SK-N-SH treated with all-trans-retinoic acid at 6 μM for 48 hours (cell line): Measurements from ENCODE around the gene FAM180A.

Experiments
- ATAC-seq: fragments of 200-7000 bp; cut with Tn5 transposase; 3 replicates; pipeline ENCODE4 v1.9.1; 2020; ENCODE audit warnings: mild to moderate bottlenecking, moderate library complexity
- BACH2 ChIP-seq: fragments of 250-450 bp; sonication (Bioruptor Pico); IDR thresholded peaks from 2 replicates; pipeline ENCODE4 v1.9.0; 2021; ENCODE audit warnings: mild to moderate bottlenecking, borderline replicate concordance
- CSDC2 ChIP-seq: fragments of 250-450 bp; sonication (Bioruptor Pico); IDR thresholded peaks from 2 replicates; pipeline ENCODE4 v1.5.0; 2020; ENCODE audit warnings: mild to moderate bottlenecking, moderate library complexity
- ESRRG ChIP-seq: fragments of 250-450 bp; sonication (Bioruptor Pico); IDR thresholded peaks from 2 replicates; pipeline ENCODE4 v1.6.1; 2021; ENCODE audit warnings: mild to moderate bottlenecking
- GLIS3 ChIP-seq: fragments of 250-450 bp; sonication (Bioruptor Pico); IDR thresholded peaks from 2 replicates; pipeline ENCODE4 v1.5.0; 2020; ENCODE audit warnings: mild to moderate bottlenecking, moderate library complexity
- OSR1 ChIP-seq: fragments of 250-450 bp; sonication (Bioruptor Pico); IDR thresholded peaks from 2 replicates; pipeline ENCODE4 v1.8.0; 2022; ENCODE audit warnings: moderate library complexity, mild to moderate bottlenecking, inconsistent platforms
- PPARA ChIP-seq: fragments of 250-450 bp; sonication (Bioruptor Pico); IDR thresholded peaks from 2 replicates; pipeline ENCODE4 v1.5.0; 2020; ENCODE audit warnings: mild to moderate bottlenecking, borderline replicate concordance
- RARB ChIP-seq: fragments of 250-450 bp; sonication (Bioruptor Pico); IDR thresholded peaks from 2 replicates; pipeline ENCODE4 v1.8.0; 2021; ENCODE audit warnings: mild to moderate bottlenecking, moderate library complexity
- SNAI2 ChIP-seq: fragments of 250-450 bp; sonication (Bioruptor Pico); IDR thresholded peaks from 2 replicates; pipeline ENCODE4 v1.5.0; 2020; ENCODE audit warnings: mild to moderate bottlenecking, moderate library complexity
- TCF4 ChIP-seq: fragments of 250-450 bp; sonication (Bioruptor Pico); IDR thresholded peaks from 2 replicates; pipeline ENCODE4 v1.8.0; 2021; ENCODE audit warnings: mild to moderate bottlenecking, moderate library complexity, borderline replicate concordance
- TOX ChIP-seq: fragments of 250-450 bp; sonication (Bioruptor Pico); IDR thresholded peaks from 2 replicates; pipeline ENCODE4 v1.8.0; 2021; ENCODE audit warnings: mild to moderate bottlenecking, moderate library complexity, borderline replicate concordance
- ZC3H10 ChIP-seq: fragments of 250-450 bp; sonication (Bioruptor Pico); IDR thresholded peaks from 2 replicates; pipeline ENCODE4 v1.5.1; 2021; ENCODE audit warnings: mild to moderate bottlenecking, moderate library complexity
- ZFP3 ChIP-seq: fragments of 250-450 bp; sonication (Bioruptor Pico); IDR thresholded peaks from 2 replicates; pipeline ENCODE4 v1.5.0; 2020; ENCODE audit warnings: mild to moderate bottlenecking, moderate library complexity
- ZFP30 ChIP-seq: fragments of 450-650 bp; formaldehyde crosslinking; IDR thresholded peaks from 2 replicates; pipeline ENCODE4 v1.5.0; 2022; ENCODE audit warnings: mild to moderate bottlenecking, moderate library complexity
- ZNF565 ChIP-seq: fragments of 450-650 bp; formaldehyde crosslinking; conservative IDR thresholded peaks from 2 replicates; pipeline ENCODE4 v1.5.0; 2020; ENCODE audit warnings: low read depth, mild to moderate bottlenecking, moderate library complexity
- ZNF70 ChIP-seq: fragments of 450-650 bp; formaldehyde crosslinking; IDR thresholded peaks from 2 replicates; pipeline ENCODE4 v1.5.0; 2020; ENCODE audit warnings: mild to moderate bottlenecking, moderate library complexity
- ZNF8 ChIP-seq: fragments of 450-650 bp; formaldehyde crosslinking; IDR thresholded peaks from 2 replicates; pipeline ENCODE4 v1.5.0; 2020; ENCODE audit warnings: mild to moderate bottlenecking, moderate library complexity
- TF ChIP-seq, protein P1 (sequence below): fragments of 250-450 bp; sonication (Bioruptor Pico); IDR thresholded peaks from 2 replicates; pipeline ENCODE4 v1.5.0; 2020; ENCODE audit warnings: mild to moderate bottlenecking, moderate library complexity
- TF ChIP-seq, protein P2 (sequence below): fragments of 250-450 bp; sonication (Bioruptor Pico); IDR thresholded peaks from 2 replicates; pipeline ENCODE4 v1.8.0; 2021; ENCODE audit warnings: low read depth, mild to moderate bottlenecking, moderate library complexity, borderline replicate concordance

Gene FAM180A

GRCh38 chr7:135772639-135773222 is 24.1 kb upstream of the FAM180A start (continued):
- TF ChIP-seq ESRRG, result no peak
- TF ChIP-seq ZFP30, result no peak
- TF ChIP-seq SNAI2 (CRISPR knock-in tag), result no peak
- no peak for TF ChIP-seq CSDC2 (CRISPR knock-in tag)
- no peak for TF ChIP-seq TCF4 (CRISPR knock-in tag)
- TF ChIP-seq, protein P1, sequence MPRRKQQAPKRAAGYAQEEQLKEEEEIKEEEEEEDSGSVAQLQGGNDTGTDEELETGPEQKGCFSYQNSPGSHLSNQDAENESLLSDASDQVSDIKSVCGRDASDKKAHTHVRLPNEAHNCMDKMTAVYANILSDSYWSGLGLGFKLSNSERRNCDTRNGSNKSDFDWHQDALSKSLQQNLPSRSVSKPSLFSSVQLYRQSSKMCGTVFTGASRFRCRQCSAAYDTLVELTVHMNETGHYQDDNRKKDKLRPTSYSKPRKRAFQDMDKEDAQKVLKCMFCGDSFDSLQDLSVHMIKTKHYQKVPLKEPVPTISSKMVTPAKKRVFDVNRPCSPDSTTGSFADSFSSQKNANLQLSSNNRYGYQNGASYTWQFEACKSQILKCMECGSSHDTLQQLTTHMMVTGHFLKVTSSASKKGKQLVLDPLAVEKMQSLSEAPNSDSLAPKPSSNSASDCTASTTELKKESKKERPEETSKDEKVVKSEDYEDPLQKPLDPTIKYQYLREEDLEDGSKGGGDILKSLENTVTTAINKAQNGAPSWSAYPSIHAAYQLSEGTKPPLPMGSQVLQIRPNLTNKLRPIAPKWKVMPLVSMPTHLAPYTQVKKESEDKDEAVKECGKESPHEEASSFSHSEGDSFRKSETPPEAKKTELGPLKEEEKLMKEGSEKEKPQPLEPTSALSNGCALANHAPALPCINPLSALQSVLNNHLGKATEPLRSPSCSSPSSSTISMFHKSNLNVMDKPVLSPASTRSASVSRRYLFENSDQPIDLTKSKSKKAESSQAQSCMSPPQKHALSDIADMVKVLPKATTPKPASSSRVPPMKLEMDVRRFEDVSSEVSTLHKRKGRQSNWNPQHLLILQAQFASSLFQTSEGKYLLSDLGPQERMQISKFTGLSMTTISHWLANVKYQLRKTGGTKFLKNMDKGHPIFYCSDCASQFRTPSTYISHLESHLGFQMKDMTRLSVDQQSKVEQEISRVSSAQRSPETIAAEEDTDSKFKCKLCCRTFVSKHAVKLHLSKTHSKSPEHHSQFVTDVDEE (CRISPR knock-in tag), result no peak
- no peak for TF ChIP-seq ZNF565 (CRISPR knock-in tag)
- TF ChIP-seq RARB (CRISPR knock-in tag), result no peak
- no peak for TF ChIP-seq OSR1
- TF ChIP-seq ZC3H10 (CRISPR knock-in tag), result no peak
- TF ChIP-seq BACH2 (CRISPR knock-in tag), result no peak

DNA sequence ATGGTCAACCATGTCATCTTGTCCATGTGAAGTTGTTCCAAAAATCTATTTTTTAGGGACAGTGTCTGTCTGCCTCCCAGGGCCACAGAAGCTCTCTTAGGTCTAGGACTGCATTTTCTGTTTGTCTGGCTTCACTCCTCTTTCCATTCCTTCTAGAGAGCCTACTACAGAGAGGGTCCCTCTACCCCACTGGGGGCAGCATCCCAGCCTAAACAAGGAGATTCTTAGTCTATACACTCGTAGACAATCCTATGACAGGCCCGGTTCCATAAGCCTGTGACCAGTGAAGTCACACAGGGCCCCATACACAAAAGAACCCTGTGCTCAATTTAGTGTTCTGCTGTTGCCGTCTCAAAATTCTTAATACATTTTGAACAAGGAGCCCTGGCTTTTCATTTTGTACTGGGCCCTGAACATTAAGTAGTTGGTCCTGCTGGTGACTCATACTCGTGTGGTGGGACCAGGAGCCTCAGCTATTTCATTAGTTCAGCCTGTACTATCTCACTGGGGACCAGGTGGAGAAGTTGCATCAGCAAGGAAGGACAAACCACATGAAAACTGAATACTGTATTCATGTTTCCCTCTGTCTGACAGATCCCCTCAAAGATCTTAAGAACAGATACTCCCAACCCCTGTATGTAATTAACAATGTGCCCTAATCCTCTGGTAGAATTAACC is 23.5 kb upstream of the FAM180A start:
- TF ChIP-seq ZNF565 (CRISPR knock-in tag) (no peak), ZFP3 (no peak), ZC3H10 (CRISPR knock-in tag) (no peak), RARB (CRISPR knock-in tag) (no peak), GLIS3 (no peak), TOX (CRISPR knock-in tag) (no peak), CSDC2 (CRISPR knock-in tag) (no peak), ZNF8 (no peak), ESRRG (no peak), TCF4 (CRISPR knock-in tag) (no peak), PPARA (CRISPR knock-in tag) (no peak), OSR1 (no peak)
- TF ChIP-seq, protein P2, sequence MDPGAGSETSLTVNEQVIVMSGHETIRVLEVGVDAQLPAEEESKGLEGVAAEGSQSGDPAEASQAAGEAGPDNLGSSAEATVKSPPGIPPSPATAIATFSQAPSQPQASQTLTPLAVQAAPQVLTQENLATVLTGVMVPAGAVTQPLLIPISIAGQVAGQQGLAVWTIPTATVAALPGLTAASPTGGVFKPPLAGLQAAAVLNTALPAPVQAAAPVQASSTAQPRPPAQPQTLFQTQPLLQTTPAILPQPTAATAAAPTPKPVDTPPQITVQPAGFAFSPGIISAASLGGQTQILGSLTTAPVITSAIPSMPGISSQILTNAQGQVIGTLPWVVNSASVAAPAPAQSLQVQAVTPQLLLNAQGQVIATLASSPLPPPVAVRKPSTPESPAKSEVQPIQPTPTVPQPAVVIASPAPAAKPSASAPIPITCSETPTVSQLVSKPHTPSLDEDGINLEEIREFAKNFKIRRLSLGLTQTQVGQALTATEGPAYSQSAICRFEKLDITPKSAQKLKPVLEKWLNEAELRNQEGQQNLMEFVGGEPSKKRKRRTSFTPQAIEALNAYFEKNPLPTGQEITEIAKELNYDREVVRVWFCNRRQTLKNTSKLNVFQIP (CRISPR knock-in tag), result no peak
- TF ChIP-seq, protein P1 (CRISPR knock-in tag), result no peak
- peak; percentile 52 for ATAC-seq

GRCh38 chr7:135771051-135771450 is 22.4 kb upstream of the FAM180A start:
- TF ChIP-seq SNAI2 (CRISPR knock-in tag) (no peak), ZNF8 (no peak), ZNF70 (CRISPR knock-in tag) (no peak), TOX (CRISPR knock-in tag) (no peak), ZC3H10 (CRISPR knock-in tag) (no peak), RARB (CRISPR knock-in tag) (no peak), CSDC2 (CRISPR knock-in tag) (no peak)
- TF ChIP-seq, protein P1 (CRISPR knock-in tag), result no peak
- ATAC-seq, result no peak
